Measurements from ENCODE around the gene KIF3B. TPM values are rescaled to one million over a fixed set of nuclear protein-coding genes. Genes with fewer than 3 reads are reported as not detected.

Gene KIF3B
- total RNA-seq, 1 experiment from 2014 or later = 31.5 TPM

- TF ChIP-seq SP1 (IDR thresholded peaks at IDR 0.05; ENCODE audit: low read depth) (peak; percentile 60; the same call in 1 of the 2 replicates), SRF (IDR thresholded peaks at IDR 0.05; ENCODE audit: low read depth) (no peak), FOSL1 (IDR thresholded peaks at IDR 0.05; ENCODE audit: low read depth) (no peak), TCF7L2 (IDR thresholded peaks at IDR 0.05; ENCODE audit: borderline replicate concordance, extremely low read depth, insufficient read depth, insufficient read length) (no peak)
Observed at GRCh38 chr20:32357869-32358631, 80.6 kb downstream of the KIF3B start, which contains the start of gene ASXL1 (continued).

- intact Hi-C loops (cut with micrococcal nuclease) = loop anchor here (2.0 kb wide), 1 partner anchor 126 kb away; no protein-coding TSS in a partner anchor
- Histone ChIP-seq H3K4me1 (ENCODE audit: control insufficient read depth in 1 of 2, insufficient read depth in 2 of 2, low read length in 2 of 2) (peaks cover 39 to 47% of the 10 kb centered on the region in 2 experiments), H4K20me1 (ENCODE audit: insufficient read depth) (0 out of 2 replicates have a peak, but pooled peaks cover 4% of the 10 kb centered on the region), H3K9ac (ENCODE audit: low read length) (peak overlapping the region; percentile 85), H3K27me3 (ENCODE audit: insufficient read depth, low read length) (no peaks in the 10 kb centered on the region), H2AFZ (ENCODE audit: low read depth, low read length, poor library complexity, severe bottlenecking) (no peak overlapping the region), H3K9me2 (ENCODE audit: insufficient read depth) (no peaks in the 10 kb centered on the region), H3K27ac (ENCODE audit: low read depth, low read length) (peak overlapping the region; percentile 92), H3K36me3 (ENCODE audit: control insufficient read depth in 1 of 2, insufficient read depth in 2 of 2, low read length in 2 of 2) (no peaks in the 10 kb centered on the region), H3K4me3 (replicated peaks in 1 of 2; ENCODE audit: low read depth in 1 of 2, low read length in 2 of 2) (peak overlapping the region; percentile 88 to 92), H3K9me3 (ENCODE audit: control insufficient read depth in 1 of 2, insufficient read depth in 1 of 2, low read depth in 1 of 2, low read length in 2 of 2) (no peaks in the 10 kb centered on the region), H3K4me2 (ENCODE audit: low read length) (peak overlapping the region; percentile 78), H3K79me2 (ENCODE audit: insufficient read depth, low read length) (peaks cover 48% of the 10 kb centered on the region)
- ChIA-PET POLR2A (no interaction called here), CTCF (no interaction called here), RAD21 (ENCODE audit: low non-redundant PET in 1 of 2, low total read pairs in 2 of 2, uncharacterized antibody in 2 of 2, unreplicated experiment in 2 of 2) (interaction anchor here in 1 of 2 experiments (0.6 kb wide), 1 partner anchor 11 kb away, joined by 3 read pairs; no protein-coding TSS in a partner anchor)
- TF ChIP-seq CBX3 (IDR thresholded peaks at IDR 0.05; ENCODE audit: low read depth) (no peak), ZBTB33 (IDR thresholded peaks at IDR 0.05; ENCODE audit: extremely low read depth, insufficient replicate concordance, low read length) (no peak), SIN3A (IDR thresholded peaks at IDR 0.05; ENCODE audit: low read depth) (no peak; the same call in 1 of the 2 replicates), JUND (IDR thresholded peaks at IDR 0.05) (no peak), CEBPB (IDR thresholded peaks at IDR 0.05; ENCODE audit: low read depth) (no peak), ZFX (IDR thresholded peaks at IDR 0.05) (peak; percentile 16; the same call in 1 of the 2 replicates)
- no TSS peak for BruUV-seq (replicated peaks)
- ATAC-seq (no peak), DNase-seq (ENCODE audit: low read depth, low spot score) (no peak)
Observed at GRCh38 chr20:32358632-32358882, 81.1 kb downstream of the KIF3B start.

All from HCT116 (cell line).